PC-3 (cell line): ENCODE results near the gene RFC3. TPM values are rescaled to one million over a fixed set of nuclear protein-coding genes. Genes with fewer than 3 reads are reported as not detected.

Experiments
- ATAC-seq: fragments of 200-7000 bp; cut with Tn5 transposase; 2 replicates; pipeline ENCODE4 v1.9.1; 2020; ENCODE audit warnings: mild to moderate bottlenecking, moderate library complexity
- Bru-seq: library from RNA; stranded (reverse); fragments of 400-500 nt; gene quantifications from one replicate; lab custom pipeline; 2021; lab: Mats Ljungman, UMichigan
- BruChase-seq, 2 experiments: library from RNA; stranded (reverse); fragments of 400-500 nt; gene quantifications; one replicate each; lab custom pipeline; 2021; lab: Mats Ljungman, UMichigan
- BruUV-seq: library from RNA; stranded (reverse); fragments of 400-500 nt; replicated peaks from 2 replicates; lab custom pipeline; 2021; lab: Mats Ljungman, UMichigan
- CTCF ChIA-PET: fragments of 300-600 bp; sonication (Branson Sonifier 250); formaldehyde crosslinking; loops from one replicate; lab custom pipeline; 2022; ENCODE audit warnings: antibody characterized with exemption; lab: Charles Lee
- POLR2A ChIA-PET: fragments of 300-600 bp; sonication (Branson Sonifier 250); formaldehyde crosslinking; loops from one replicate; lab custom pipeline; 2022; ENCODE audit warnings: antibody characterized with exemption; ENCODE audit not compliant: unreplicated experiment; lab: Charles Lee
- DNase-seq: peaks from one replicate; pipeline ENCODE4 v3.0.0-alpha.2; 2015
- H2AFZ ChIP-seq: fragments of 300-600 bp; sonication (generic); 2 replicates; pipeline ENCODE4 v1.6.0; 2016; ENCODE audit warnings: antibody characterized with exemption, low read length
- H3F3A ChIP-seq: fragments of 300-600 bp; sonication (generic); one replicate; pipeline ENCODE4 v1.6.0; 2017; ENCODE audit warnings: antibody characterized with exemption, low read length, control low read depth, mild to moderate bottlenecking; ENCODE audit not compliant: unreplicated experiment
- H3K27ac ChIP-seq: fragments of 300-600 bp; sonication (generic); 2 replicates; pipeline ENCODE4 v1.5.1; 2016; ENCODE audit warnings: mild to moderate bottlenecking, low read length
- H3K27me3 ChIP-seq: fragments of 300-600 bp; sonication (generic); 2 replicates; pipeline ENCODE4 v1.6.1; 2016; ENCODE audit warnings: low read length, mixed read lengths
- H3K36me3 ChIP-seq: fragments of 300-600 bp; sonication (generic); 2 replicates; pipeline ENCODE4 v1.6.1; 2016; ENCODE audit warnings: low read depth, mixed run types, low read length, mixed read lengths
- H3K4me1 ChIP-seq: fragments of 300-600 bp; sonication (generic); 2 replicates; pipeline ENCODE4 v1.5.1; 2016; ENCODE audit warnings: low read length; ENCODE audit not compliant: insufficient read depth
- H3K4me2 ChIP-seq: fragments of 300-600 bp; sonication (generic); 2 replicates; pipeline ENCODE4 v1.6.0; 2016; ENCODE audit warnings: low read length
- H3K4me3 ChIP-seq: fragments of 300-600 bp; sonication (generic); 2 replicates; pipeline ENCODE4 v1.5.1; 2016; ENCODE audit warnings: mild to moderate bottlenecking, low read length, mixed read lengths
- H3K79me2 ChIP-seq: fragments of 300-600 bp; sonication (generic); 2 replicates; pipeline ENCODE4 v1.6.1; 2017; ENCODE audit warnings: low read length, mixed read lengths
- H3K9ac ChIP-seq: fragments of 300-600 bp; sonication (generic); 2 replicates; pipeline ENCODE4 v1.6.0; 2016; ENCODE audit warnings: mild to moderate bottlenecking, low read length
- H3K9me2 ChIP-seq: fragments of 300-600 bp; sonication (generic); replicated peaks from 2 replicates; pipeline ENCODE4 v1.6.1; 2016; ENCODE audit warnings: mixed run types, low read length, mixed read lengths
- H3K9me3 ChIP-seq: fragments of 300-600 bp; sonication (generic); 2 replicates; pipeline ENCODE4 v1.6.1; 2016; ENCODE audit warnings: low read length, mixed read lengths
- H4K20me1 ChIP-seq: fragments of 300-600 bp; sonication (generic); 2 replicates; pipeline ENCODE4 v1.6.1; 2016; ENCODE audit warnings: low read length, mixed read lengths
- EZH2 ChIP-seq: fragments of 300-600 bp; sonication (generic); IDR thresholded peaks from one replicate; pipeline ENCODE4 v1.6.1; 2017; ENCODE audit warnings: antibody characterized with exemption, mild to moderate bottlenecking, low read length; ENCODE audit not compliant: unreplicated experiment
- EZH2phosphoT487 ChIP-seq: fragments of 300-600 bp; sonication (generic); IDR thresholded peaks from 2 replicates; pipeline ENCODE4 v1.6.1; 2018; ENCODE audit warnings: mild to moderate bottlenecking, antibody characterized with exemption, low read length, borderline replicate concordance
- intact Hi-C: fragments of 100-400 bp; cut with micrococcal nuclease; formaldehyde crosslinking; loops from 2 replicates; pipeline ENCODE4 v1.9.0; 2023
- long read RNA-seq: library from polyadenylated mRNA; unstranded; transcript quantifications from one replicate; pipeline ENCODE4 v2.0.0, GENCODE V29; 2021; ENCODE audit not compliant: unreplicated experiment
- total RNA-seq: library from RNA; depleted of rRNA; stranded (reverse); fragments of >200 nt; gene quantifications from 2 replicates; pipeline ENCODE4 v1.2.3, GENCODE V29; 2014; rRNA removed
- TF ChIP-seq, protein P1 (sequence below): fragments of 300-600 bp; sonication (generic); conservative IDR thresholded peaks from 2 replicates; pipeline ENCODE4 v1.5.1; 2017; ENCODE audit warnings: antibody characterized with exemption, low read depth, mild to moderate bottlenecking, low read length

The RFC3 gene, protein sequence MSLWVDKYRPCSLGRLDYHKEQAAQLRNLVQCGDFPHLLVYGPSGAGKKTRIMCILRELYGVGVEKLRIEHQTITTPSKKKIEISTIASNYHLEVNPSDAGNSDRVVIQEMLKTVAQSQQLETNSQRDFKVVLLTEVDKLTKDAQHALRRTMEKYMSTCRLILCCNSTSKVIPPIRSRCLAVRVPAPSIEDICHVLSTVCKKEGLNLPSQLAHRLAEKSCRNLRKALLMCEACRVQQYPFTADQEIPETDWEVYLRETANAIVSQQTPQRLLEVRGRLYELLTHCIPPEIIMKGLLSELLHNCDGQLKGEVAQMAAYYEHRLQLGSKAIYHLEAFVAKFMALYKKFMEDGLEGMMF
- total RNA-seq (30.3 and 32.2 TPM in 2 replicates), Bru-seq, nascent RNA (percentile 54 among the genes with signal in this experiment), BruChase-seq, experiment 1, labeled RNA remaining after a 6-hour chase (percentile 65 among the genes with signal in this experiment), BruChase-seq, experiment 2, labeled RNA remaining after a 2-hour chase (percentile 60 among the genes with signal in this experiment)
- long read RNA-seq, transcript RFC3-201 (9 exons, 2,402 nt), result major isoform, 7 of 14 reads
- long read RNA-seq, partial matches to known transcripts, result 3 of 14 reads
- long read RNA-seq, other reads (novel, unspliced or antisense), result 4 of 14 reads

DNA sequence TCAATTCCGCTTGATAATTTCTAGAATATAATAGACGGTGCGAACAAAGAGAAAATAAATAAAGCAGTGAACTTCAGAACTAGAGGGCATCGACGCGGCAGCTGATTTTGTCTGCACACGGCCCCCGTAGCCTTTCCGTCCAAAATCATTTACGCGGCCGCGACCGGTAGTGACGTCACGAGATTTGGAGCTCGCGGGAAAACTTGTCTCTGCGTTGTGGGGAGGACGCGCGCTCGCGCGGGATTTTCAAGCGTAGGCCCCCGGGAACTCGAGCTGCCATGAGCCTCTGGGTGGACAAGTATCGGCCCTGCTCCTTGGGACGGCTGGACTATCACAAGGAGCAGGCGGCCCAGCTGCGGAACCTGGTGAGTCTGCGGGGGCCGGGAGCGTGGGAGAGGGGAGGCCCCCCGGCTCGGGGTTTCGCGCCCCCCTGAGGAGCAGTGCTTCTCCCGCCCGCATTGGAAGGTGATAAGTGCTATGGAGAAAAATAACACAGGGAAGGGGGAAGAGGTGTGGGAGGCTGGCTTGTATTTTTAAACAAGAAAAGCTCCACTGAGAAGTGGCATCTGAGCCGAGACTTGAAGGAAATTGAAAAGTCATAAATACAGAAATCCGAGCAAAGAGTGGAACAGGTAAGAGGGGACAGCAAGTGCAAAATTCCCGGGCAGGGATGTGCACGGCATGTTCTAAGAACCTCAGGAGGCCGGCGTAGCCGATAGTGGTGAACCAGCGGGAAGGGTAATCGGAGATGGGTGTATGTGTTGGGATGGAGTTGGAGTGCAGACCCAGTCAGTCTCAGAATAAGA is at the start of gene RFC3:
TSS of gene RFC3 (plus strand) at position 249 of the 806 bp plus-strand sequence. CDS start at position 279, 30 bp downstream.
- Histone ChIP-seq H3K9me2 (no peaks in the 10 kb centered on the region), H3K27ac (peak within 1 kb of the TSS; percentile 70), H3K36me3 (peaks cover 24% of the 10 kb centered on the region), H3K79me2 (peaks cover 50% of the 10 kb centered on the region), H3K4me2 (peak within 1 kb of the TSS; percentile 98), H3K27me3 (no peaks in the 10 kb centered on the region), H3K9ac (peak within 1 kb of the TSS; percentile 99), H3F3A (no peaks in the 10 kb centered on the region), H3K4me3 (peak within 1 kb of the TSS; percentile 98), H2AFZ (peak within 1 kb of the TSS; percentile 100), H3K4me1 (peaks cover 13% of the 10 kb centered on the region), H3K9me3 (no peaks in the 10 kb centered on the region), H4K20me1 (peaks cover 16% of the 10 kb centered on the region; the same call in 1 of the 2 replicates)
- intact Hi-C loops, result loop anchor here (10.0 kb wide), 1 partner anchor 97 kb away; no protein-coding TSS in a partner anchor
- BruUV-seq, result TSS peak; percentile 78
- ChIA-PET CTCF (no interaction called here), POLR2A (interaction anchor here (0.6 to 0.7 kb wide), 5 partner anchors 56 to 612 kb away, joined by 3 to 5 read pairs (median 4); no protein-coding TSS in a partner anchor)
- TF ChIP-seq, protein P1, sequence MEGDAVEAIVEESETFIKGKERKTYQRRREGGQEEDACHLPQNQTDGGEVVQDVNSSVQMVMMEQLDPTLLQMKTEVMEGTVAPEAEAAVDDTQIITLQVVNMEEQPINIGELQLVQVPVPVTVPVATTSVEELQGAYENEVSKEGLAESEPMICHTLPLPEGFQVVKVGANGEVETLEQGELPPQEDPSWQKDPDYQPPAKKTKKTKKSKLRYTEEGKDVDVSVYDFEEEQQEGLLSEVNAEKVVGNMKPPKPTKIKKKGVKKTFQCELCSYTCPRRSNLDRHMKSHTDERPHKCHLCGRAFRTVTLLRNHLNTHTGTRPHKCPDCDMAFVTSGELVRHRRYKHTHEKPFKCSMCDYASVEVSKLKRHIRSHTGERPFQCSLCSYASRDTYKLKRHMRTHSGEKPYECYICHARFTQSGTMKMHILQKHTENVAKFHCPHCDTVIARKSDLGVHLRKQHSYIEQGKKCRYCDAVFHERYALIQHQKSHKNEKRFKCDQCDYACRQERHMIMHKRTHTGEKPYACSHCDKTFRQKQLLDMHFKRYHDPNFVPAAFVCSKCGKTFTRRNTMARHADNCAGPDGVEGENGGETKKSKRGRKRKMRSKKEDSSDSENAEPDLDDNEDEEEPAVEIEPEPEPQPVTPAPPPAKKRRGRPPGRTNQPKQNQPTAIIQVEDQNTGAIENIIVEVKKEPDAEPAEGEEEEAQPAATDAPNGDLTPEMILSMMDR, result no peak
- no peak for TF ChIP-seq EZH2phosphoT487
- no peak for TF ChIP-seq EZH2
- DNase-seq (peak; percentile 95), ATAC-seq (peak; percentile 97)

DNA sequence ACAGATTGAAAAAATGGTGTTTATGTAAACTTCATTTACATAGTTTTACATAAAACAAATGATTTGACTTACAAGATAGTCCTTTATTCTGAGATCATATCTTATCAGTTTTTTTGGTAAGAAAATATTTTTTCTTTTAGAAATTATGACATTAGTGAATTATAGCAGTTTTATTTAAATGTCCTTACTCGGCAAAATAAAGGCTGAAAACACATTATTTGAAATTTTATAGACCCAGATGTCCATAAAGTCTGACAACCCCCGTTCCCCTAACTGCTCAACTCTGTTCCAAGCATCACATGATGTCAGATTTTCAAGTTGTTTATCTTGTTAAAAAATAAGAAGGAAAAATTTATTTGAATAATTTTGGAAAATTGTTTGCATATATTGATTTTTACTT is 46.7 kb upstream of the RFC3 start:
- no peaks in the 10 kb centered on the region for H3K9me2 ChIP-seq
- TF ChIP-seq, protein P1, result no peak
- no peak for TF ChIP-seq EZH2
- no peak for TF ChIP-seq EZH2phosphoT487
- no peaks in the 10 kb centered on the region for H3K27me3 ChIP-seq
- no peak overlapping the region for H3K4me3 ChIP-seq
- H3K9ac ChIP-seq, result no peak overlapping the region
- H3K9me3 ChIP-seq, result no peaks in the 10 kb centered on the region
- CTCF ChIA-PET, result no interaction called here
- intact Hi-C loops, result no loop called here
- H3K4me2 ChIP-seq, result no peak overlapping the region
- H3K4me1 ChIP-seq, result no peaks in the 10 kb centered on the region
- POLR2A ChIA-PET, result no interaction called here
- H3K27ac ChIP-seq, result no peak overlapping the region
- BruUV-seq, result no TSS peak
- no peak overlapping the region for H2AFZ ChIP-seq
- no peaks in the 10 kb centered on the region for H4K20me1 ChIP-seq
- no peaks in the 10 kb centered on the region for H3K79me2 ChIP-seq
- no peak for ATAC-seq
- H3F3A ChIP-seq, result no peaks in the 10 kb centered on the region
- no peaks in the 10 kb centered on the region for H3K36me3 ChIP-seq
- no peak for DNase-seq
